MCF 10A (cell line): ENCODE results near the gene NBR1. TPM values are rescaled to one million over a fixed set of nuclear protein-coding genes. Genes with fewer than 3 reads are reported as not detected.
A peak's percentile ranks its signal among the peaks of the same experiment; 100 is the strongest.

Source experiments
- BruUV-seq: library from RNA; stranded (reverse); fragments of 400-500 nt; replicated peaks from 2 replicates; lab custom pipeline; 2021; lab: Mats Ljungman, UMichigan
- CTCF ChIA-PET: fragments of 300-600 bp; sonication (Branson Sonifier 250); formaldehyde crosslinking; extraction: SDS; loops from one replicate; lab custom pipeline; 2021; ENCODE audit warnings: antibody characterized with exemption, inconsistent platforms; lab: Yijun Ruan, JAX
- POLR2A ChIA-PET: fragments of 300-600, 350-650 bp; sonication (Branson Sonifier 250); formaldehyde crosslinking; extraction: SDS; loops from one replicate; lab custom pipeline; 2020; ENCODE audit warnings: antibody characterized with exemption, inconsistent platforms; lab: Yijun Ruan, JAX
- DNase-seq: peaks from one replicate; pipeline ENCODE4 v3.0.0-alpha.2; 2018; ENCODE audit not compliant: unreplicated experiment
- H3K27ac Mint-ChIP-seq: one replicate; pipeline ENCODE4 v1.8.0; 2022; ENCODE audit warnings: mild to moderate bottlenecking, low read depth, mixed read lengths; ENCODE audit not compliant: unreplicated experiment
- H3K27me3 Mint-ChIP-seq: one replicate; pipeline ENCODE4 v1.8.0; 2022; ENCODE audit warnings: mixed read lengths; ENCODE audit not compliant: insufficient read depth, unreplicated experiment
- H3K36me3 Mint-ChIP-seq: one replicate; pipeline ENCODE4 v1.8.0; 2022; ENCODE audit warnings: mild to moderate bottlenecking, moderate library complexity, mixed read lengths; ENCODE audit not compliant: insufficient read depth, unreplicated experiment
- H3K4me1 Mint-ChIP-seq: one replicate; pipeline ENCODE4 v1.8.0; 2022; ENCODE audit warnings: mixed read lengths; ENCODE audit not compliant: insufficient read depth, unreplicated experiment
- H3K4me3 Mint-ChIP-seq: one replicate; pipeline ENCODE4 v1.8.0; 2022; ENCODE audit warnings: mild to moderate bottlenecking, moderate library complexity, mixed read lengths; ENCODE audit not compliant: unreplicated experiment
- H3K9me3 Mint-ChIP-seq: one replicate; pipeline ENCODE4 v1.8.0; 2022; ENCODE audit warnings: mixed read lengths; ENCODE audit not compliant: unreplicated experiment
- CTCF ChIP-seq: fragments of 200-600 bp; IDR thresholded peaks from one replicate; pipeline ENCODE4 v1.8.0; 2022; ENCODE audit warnings: antibody characterized with exemption, mild to moderate bottlenecking; ENCODE audit not compliant: unreplicated experiment
- intact Hi-C: fragments of 100-400 bp; cut with micrococcal nuclease; formaldehyde crosslinking; loops from 2 replicates; pipeline ENCODE4 v1.14.1; 2022
- total RNA-seq: library from RNA; stranded (reverse); gene quantifications from 2 replicates; pipeline ENCODE4 v1.2.3, GENCODE V29; 2022

The NBR1 gene
- total RNA-seq, 1 experiment from 2014 or later: 105 TPM

- intact Hi-C loops: loop anchor here (5.0 kb wide), 1 partner anchor 189 kb away; the partner anchor contains the start of gene VAT1
- Mint-ChIP-seq H3K36me3 (peaks cover 91% of the 10 kb centered on the region), H3K4me3 (peak overlapping the region; percentile 69), H3K9me3 (no peaks in the 10 kb centered on the region), H3K4me1 (peaks cover 8% of the 10 kb centered on the region), H3K27ac (peak overlapping the region; percentile 71), H3K27me3 (no peaks in the 10 kb centered on the region)
- no peak for TF ChIP-seq CTCF
- no peak for DNase-seq
- ChIA-PET POLR2A (interaction anchor here (0.8 to 1.8 kb wide), 7 partner anchors 11 to 105 kb away, joined by 3 to 10 read pairs (median 4); no protein-coding TSS in a partner anchor), CTCF (interaction anchor here (0.6 kb wide), 2 partner anchors 93 to 899 kb away, joined by 3 to 4 read pairs; no protein-coding TSS in a partner anchor)
- TSS peak; percentile 65 for BruUV-seq
Observed at GRCh38 chr17:43211123-43211479, 40.1 kb downstream of the NBR1 start.

- no peaks in the 10 kb centered on the region for H3K27me3 Mint-ChIP-seq
- ChIA-PET CTCF (interaction anchor here (0.6 to 0.7 kb wide), 2 partner anchors 162 to 176 kb away, joined by 3 read pairs; no protein-coding TSS in a partner anchor), POLR2A (interaction anchor here (0.6 to 1.8 kb wide), 11 partner anchors 11 to 121 kb away, joined by 3 to 10 read pairs (median 4); no protein-coding TSS in a partner anchor)
- DNase-seq: peak; percentile 76
- peaks cover 89% of the 10 kb centered on the region for H3K36me3 Mint-ChIP-seq
- H3K4me3 Mint-ChIP-seq: peak within 1 kb of the TSS; percentile 69
- H3K4me1 Mint-ChIP-seq: peaks cover 8% of the 10 kb centered on the region
- intact Hi-C loops: loop anchor here (5.0 kb wide), 1 partner anchor 189 kb away; the partner anchor contains the start of gene VAT1
- H3K9me3 Mint-ChIP-seq: no peaks in the 10 kb centered on the region
- peak within 1 kb of the TSS; percentile 71 for H3K27ac Mint-ChIP-seq
- TF ChIP-seq CTCF: no peak
- BruUV-seq: no TSS peak
Observed at GRCh38 chr17:43211480-43212402, 40.7 kb downstream of the NBR1 start, which contains the start of gene TMEM106A. Gene TMEM106A, plus strand, starts transcription at chr17:43211875. Its CDS starts 1,167 bp downstream, at chr17:43213042.

GRCh38 chr17:43212641-43213490 lies 41.9 kb downstream of the NBR1 start:
- intact Hi-C loops: loop anchor here (5.0 kb wide), 1 partner anchor 191 kb away; the partner anchor contains the start of gene VAT1

More at GRCh38 chr17:43212641-43213490, 41.9 kb downstream of the NBR1 start:
- Mint-ChIP-seq H3K9me3 (no peaks in the 10 kb centered on the region), H3K4me3 (peak overlapping the region; percentile 69), H3K27ac (peak overlapping the region; percentile 71), H3K27me3 (no peaks in the 10 kb centered on the region), H3K36me3 (peaks cover 79% of the 10 kb centered on the region), H3K4me1 (peaks cover 8% of the 10 kb centered on the region)
- ChIA-PET POLR2A (interaction anchor here (0.6 to 1.7 kb wide), 2 partner anchors 15 to 20 kb away, joined by 4 read pairs; no protein-coding TSS in a partner anchor), CTCF (interaction anchor here (0.5 to 0.7 kb wide), 2 partner anchors 24 to 29 kb away, joined by 3 read pairs; no protein-coding TSS in a partner anchor)
- no TSS peak for BruUV-seq
- no peak for TF ChIP-seq CTCF
- no peak for DNase-seq
